HG02642 (cell line): ENCODE data around the gene SULF2.

Experiments used
- ATAC-seq: cut with Tn5 transposase; IDR thresholded peaks from one replicate; pipeline ENCODE4 v1.9.1; 2021; ENCODE audit warnings: mild to moderate bottlenecking; ENCODE audit not compliant: unreplicated experiment, poor library complexity

The SULF2 gene

DNA sequence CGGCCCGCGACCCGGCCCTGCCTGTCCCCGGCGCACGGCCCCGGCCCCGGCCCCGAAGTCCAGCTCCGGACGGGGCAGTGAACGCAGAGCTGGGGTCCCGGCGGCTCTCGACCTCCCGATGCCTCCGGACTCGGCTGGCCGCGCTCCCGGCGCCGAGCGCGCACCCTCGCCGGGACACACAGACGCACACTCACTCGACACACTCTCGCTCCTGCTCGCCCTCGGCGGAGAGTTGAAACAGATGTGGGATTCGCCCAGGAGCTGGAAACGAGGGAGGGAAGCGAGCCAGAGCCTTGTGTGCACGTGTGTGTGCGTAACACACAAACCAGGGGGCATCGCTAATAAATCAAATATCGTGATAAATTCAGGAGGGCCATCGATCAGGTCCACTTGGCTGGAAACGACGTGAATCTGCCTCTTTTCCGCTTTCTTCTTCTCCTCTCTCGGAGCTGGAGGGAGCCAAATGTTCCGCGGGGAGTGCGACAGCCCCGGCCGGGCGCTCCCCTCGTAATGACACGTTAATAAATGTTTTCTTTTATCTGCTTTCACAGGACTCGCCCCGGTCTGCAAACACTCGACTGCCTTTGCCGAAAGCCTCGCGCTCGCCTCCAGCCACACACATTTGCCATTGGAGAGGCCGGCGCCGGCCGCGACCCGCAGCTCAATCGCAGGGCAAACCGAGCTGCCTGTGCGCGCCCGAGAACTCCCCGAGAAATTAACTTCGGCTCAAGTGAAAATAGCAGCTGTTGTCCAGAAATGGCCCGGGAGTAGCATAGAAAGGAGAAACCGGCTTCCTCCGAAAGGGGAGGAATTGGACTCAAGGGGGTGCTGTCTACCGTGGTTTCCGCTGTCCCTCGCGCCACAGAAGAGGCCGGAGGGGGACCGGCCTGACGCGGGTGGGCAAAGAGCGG lies 828 bp upstream of the SULF2 start:
- ATAC-seq = no peak

DNA sequence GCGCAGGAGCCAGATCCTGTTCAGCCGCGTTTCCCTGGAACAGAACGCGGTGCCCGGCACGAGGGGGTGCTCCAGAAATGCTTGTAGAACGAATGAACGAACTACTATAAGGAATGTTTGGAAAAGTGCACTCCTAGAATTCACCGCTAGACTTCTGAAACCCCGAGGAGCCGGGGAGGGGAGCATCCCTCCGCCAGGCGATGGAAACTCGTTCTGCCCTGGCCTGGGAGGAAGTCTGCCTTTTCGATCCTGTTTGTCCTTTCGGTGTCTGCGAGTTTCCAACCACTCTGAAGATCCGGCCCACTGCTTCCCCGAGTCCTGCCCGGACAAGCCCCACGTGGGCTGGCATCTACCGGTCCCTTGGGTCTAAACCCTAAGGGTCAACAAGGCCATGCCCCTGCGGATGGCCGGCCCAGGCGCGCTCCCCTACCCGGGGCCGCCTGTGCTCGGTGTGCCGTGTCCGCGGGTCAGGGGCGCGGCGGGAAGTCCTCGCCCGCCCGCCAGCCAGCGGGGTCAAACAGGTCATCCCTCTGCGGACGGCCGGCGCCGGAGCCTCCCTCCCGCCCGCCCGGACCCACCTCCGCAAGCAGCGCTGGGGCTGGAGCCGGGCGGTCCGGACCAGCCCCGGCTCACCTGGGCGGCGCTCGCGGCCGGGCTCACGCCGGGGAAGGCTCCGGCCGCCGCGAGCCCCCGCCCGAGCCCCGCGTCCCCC lies 526 bp downstream of the SULF2 start:
- ATAC-seq = no peak

DNA sequence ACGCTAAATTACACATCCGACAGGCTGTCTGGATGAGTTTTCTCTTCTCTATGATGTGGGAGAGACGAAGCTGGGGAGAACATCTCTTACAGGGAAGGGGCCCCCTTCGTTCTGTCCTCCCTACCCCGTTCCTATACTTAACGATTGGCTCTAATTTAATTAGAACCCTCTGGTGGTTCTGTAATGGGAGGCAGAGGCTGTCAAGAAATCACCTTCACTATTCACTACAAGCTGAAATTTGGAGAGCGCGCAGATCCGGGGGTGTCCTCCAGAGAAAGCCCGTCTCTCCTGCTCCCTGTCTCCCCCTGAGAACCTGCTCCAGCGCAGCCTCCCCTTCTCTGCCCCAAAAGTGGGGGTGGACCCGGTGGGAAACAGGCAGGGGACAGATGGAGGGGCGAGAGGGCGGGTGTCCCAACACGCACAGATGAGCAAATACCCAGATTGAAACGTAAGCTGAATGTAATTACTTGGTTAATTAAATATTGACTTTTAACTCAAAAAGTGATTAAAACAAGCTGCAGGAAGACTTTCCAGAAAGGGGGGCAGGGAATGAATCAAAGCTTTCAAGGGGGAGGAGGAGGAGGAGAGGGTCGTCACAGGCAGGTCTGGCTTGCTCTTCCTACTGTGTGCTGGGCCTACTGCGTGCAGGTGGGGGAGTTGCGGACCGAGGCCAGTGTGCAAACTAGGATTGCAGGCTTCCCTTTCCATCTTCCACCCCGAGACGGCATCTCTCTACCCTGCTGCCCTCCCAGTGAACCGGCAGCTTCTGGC lies 1.3 kb downstream of the SULF2 start:
- no peak for ATAC-seq

- no peak for ATAC-seq
These were observed 2.2 kb downstream of the SULF2 start for GRCh38 chr20:47782920-47783552.

GRCh38 chr20:47782076-47782475 lies 3.2 kb downstream of the SULF2 start:
- no peak for ATAC-seq

DNA sequence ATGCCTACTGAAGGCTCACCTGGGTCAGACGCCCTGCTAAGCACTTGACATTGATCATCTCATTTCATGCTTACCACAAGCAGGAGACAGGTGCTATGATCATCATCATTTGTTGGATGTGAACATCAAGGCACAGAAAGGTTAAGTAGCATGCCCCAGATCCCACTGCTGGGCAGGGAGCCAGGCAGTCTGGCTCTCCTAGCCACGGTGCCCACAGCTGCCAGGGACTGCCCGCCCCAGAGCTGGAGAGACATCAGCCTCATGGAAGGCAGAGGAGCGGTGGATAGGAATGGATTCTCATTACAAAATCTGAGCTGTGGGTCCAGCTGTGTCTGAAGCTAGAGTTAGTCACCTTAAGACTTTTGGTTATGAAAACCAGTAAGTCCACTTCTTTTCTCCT lies 3.6 kb downstream of the SULF2 start:
- ATAC-seq = no peak

DNA sequence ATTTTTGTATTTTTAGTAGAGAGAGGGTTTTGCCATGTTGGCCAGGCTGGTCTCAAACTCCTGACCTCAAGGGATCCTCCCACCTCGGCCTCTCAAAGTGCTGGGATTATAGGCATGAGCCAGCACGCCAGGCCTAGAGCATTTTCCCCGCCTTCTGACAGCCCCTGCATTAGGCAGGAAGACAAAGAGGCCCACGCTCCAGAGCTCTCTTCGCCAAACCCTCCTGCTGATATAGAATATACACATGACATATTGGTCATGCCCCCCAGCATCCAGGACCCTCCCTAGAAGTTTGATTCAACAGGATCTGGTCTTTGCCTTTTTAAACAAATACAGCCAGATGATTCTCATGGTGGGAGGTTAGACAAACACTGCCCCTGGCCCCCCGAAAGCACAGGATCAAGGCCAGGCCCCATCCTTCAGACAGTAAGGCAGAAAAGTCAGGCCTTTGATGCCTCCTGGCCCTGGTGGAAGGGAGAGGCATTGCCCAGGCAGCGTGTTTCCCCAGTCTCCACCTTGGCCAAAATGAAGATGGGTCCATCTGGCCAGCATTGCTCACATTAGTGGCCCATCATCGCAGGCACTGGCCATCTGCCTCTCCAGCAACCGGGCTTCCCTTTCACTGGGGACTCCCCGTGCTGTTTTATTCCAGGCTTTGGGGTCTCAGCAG lies 4.4 kb downstream of the SULF2 start:
- ATAC-seq = no peak

DNA sequence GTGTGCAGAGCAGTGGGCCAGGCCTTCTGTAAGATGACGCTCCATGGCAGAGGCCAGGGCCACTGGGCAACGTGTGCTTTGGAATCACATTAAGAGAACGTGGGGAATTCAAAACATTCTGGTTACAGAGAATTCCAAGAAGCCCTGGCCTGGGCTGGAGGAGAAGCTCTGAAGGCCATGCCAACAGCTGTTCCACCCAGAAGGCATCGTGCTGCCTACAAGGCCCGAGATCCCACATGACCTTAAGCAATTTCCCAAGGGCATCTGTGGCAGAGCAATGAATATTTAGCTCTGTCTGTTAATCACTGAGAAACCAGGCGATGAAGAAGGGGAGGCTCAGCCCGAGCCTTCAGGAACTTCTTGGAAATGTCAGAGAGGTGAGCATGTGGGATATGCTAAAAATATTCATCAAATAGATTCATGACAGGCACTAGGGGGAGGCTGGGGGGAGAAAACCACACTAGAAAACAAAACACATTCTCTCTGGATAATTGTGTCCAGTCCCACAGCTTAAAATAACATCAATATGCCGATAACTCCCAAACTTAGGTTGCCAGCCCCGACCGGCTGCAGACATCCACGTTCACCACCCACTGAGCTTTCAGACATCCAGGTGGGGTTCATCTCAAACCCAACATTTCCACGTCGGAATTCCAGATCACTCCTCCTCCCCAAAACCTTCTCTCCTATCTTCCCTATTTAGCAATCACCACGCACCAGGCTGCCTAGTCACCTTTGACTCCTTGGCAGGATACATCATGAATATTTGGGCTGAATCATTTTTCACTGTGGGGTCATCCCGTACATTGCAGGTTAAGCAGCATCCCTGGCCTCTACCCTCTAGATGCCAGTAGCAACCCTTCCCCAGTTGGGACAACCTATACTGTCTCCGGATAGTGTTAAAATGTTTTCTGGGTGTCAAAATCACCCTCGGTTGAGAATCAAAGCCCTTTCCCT lies 6.6 kb downstream of the SULF2 start:
- ATAC-seq = no peak

DNA sequence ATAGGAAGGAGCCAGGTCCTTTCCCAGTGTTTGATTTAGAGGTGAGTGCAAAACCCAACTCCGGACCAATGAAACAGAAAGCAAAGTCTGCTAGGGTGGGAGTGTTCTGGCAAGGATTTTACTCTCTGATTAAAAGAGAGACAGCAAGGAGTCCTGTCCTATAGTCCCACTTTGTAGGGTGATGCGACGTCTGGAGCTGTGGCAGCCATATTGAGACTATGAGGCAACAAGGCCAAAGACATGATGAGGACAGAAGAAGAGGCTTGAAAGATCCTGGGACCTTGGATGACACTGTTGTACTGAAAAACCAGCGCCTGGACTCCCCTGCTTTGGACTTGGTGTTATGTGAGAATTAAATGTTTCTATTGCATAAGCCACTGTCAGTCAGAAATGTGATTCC lies 8.1 kb downstream of the SULF2 start:
- no peak for ATAC-seq

DNA sequence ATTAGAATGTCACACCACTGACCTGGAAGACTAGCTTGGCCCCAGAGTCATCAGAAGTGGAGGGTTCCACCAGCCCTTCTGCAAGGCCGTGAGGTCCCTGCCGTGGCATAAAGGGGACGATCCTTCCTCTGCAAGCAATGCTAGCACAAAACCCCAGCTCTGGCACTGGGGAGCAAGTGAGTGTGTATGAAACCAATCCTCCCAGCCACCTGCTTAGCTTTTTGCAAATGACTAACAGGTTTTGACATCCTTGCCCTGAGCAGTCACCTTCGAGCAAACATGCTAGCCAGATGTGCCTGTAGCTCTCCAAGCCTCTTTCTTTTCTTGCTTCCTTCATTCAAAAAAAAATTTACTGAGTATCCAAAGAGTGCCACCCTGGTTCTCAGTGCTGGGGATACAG lies 8.6 kb downstream of the SULF2 start:
- no peak for ATAC-seq

- ATAC-seq = no peak
These were observed 9.4 kb downstream of the SULF2 start for GRCh38 chr20:47775841-47776240.

DNA sequence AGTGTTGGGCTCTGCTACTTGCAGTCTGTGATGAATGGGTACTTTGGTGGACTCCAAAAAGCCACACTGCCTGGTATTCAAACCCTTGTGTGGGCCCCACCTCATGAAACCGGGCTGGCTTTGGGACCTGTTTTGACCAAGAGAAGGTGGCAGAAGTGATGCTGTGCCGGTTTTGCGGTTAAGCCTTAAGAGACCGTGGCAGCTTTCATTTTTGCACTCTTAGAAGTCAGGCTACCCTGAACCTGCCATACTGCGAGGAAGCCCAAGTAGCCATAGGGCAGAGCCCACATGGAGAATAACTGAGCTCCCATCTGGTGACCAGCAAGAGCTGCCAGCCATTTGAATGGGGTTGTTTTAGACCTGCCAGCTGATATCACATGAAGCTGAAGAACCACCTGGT lies 10.2 kb downstream of the SULF2 start:
- no peak for ATAC-seq

GRCh38 chr20:47774131-47774777 lies 11.0 kb downstream of the SULF2 start:
- ATAC-seq = no peak

- no peak for ATAC-seq
These were observed 11.9 kb downstream of the SULF2 start for GRCh38 chr20:47773371-47773786.

DNA sequence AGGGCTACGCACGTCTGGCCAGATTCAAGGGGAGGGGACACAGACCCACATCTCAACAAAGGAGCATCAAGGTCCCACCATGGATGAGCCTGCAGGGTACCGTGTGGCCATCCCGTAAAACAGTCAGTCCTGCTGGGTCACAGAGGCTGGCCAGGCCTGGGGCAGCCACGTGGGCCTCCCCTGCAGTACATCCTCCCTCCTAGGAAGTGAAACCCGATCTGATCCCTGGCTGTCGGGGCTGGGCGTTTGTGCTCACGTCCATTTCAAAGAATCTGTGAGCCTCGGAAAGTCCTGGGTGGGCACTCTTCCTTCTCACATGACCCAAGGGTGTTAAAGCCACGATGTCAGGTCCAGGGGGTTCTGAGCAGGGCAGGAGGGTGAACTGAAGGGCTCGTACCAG lies 14.3 kb downstream of the SULF2 start:
- ATAC-seq = no peak

- ATAC-seq = no peak
These were observed 17.1 kb downstream of the SULF2 start for GRCh38 chr20:47768016-47768824.
